ENCODE results near the gene APLF.
"Not testable (repeated sequence)": the region's sequence is repeated elsewhere in the genome, so short reads cannot be mapped to it uniquely, and the experiment has no call there.

APLF gene

DNA sequence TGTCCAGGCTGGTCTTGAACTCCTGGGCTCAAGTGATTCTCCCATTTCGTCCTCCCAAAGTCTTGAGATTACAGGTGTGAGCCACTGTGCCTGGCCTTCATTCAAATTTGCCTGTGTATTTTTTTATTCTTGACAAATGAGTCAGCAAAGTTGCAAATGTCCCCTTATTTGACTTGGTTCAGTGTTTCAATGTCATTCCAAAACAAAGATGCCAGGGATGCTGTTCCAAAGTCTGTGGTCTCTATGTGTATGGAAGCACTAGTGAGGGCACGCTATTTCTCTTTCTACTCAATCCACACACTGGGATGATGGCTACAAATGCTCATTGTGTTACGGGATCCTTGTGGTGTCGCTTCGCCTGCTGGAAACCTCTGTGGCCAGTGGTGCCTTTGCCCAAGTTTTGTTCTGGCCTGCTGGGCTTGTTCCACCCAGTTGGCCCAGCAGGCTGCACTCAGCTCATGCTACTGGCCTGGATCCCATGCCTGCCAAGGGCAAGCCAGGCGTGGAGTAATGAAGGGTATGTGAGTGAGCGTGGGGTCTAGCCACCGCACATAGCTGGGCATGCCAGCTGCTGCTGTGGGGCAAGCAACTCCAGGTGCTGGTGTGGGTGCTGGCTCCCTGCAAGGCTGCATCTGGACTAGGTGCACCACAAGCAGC, 35.9 kb upstream of the APLF start:
- no peaks in the 10 kb centered on the region; the same call in 1 of the 2 replicates for H3K27me3 ChIP-seq (ENCODE audit: low read depth)
- no peaks in the 10 kb centered on the region for H3K4me1 ChIP-seq
- DNase-seq (ENCODE audit: low spot score in 2 of 2) = no peak
- H3K9me3 ChIP-seq = no peaks in the 10 kb centered on the region
- no peak overlapping the region for H3K4me3 ChIP-seq
- in situ Hi-C loops (cut with MboI; ENCODE audit: low sequenced_read_pairs) = loop anchor here (25.0 kb wide), 1 partner anchor 319 kb away; no protein-coding TSS in a partner anchor
- no peaks in the 10 kb centered on the region for H3K36me3 ChIP-seq (replicated peaks)

DNA sequence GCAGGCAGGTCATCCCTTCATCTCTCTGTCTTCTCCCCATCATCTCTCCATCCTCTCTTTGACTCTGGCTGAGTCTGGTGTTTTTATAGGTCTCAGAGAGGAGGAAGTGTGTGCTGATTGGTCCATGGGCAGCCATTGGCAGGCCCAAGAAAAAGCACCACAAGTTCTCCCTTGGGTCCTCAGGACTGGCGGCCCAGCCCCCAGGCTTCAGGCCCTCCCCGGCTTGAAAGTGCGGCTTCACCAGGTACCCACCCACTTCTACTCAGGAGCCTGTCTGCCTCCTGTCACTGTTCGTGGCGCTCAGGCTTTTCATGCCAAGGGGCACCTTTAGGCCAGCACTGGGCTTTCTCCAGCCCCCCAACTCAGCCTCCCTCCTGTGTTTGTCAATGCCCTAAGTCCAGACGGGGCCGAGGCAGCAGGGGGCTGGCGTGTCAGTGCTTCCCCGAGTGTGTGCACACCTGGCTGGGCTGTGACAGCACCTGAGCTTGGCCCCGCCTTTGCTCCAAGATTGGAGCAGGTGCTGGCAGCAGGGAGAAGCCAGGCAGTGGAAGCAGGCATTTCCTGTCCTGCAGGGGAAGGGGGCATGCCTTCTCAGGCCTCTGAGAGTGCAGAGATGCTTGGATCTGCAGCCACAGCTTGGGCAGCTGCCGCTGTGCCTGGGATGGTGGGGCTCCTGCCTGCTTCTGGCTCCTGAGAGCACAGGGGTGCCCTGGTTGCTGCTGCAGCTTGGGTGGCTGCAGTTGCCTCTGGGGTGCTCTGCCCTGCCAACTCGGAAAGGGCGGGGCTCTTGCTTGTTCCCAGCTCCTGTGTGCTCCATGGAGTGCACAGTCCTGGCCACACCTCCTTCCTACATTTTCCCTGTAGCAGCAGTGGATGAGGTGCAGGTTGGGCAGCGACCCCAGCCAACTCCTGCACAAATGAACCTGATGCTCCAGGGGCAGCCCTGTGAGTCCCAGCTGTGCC, 34.4 kb upstream of the APLF start:
- in situ Hi-C loops (cut with MboI; ENCODE audit: low sequenced_read_pairs) = loop anchor here (25.0 kb wide), 1 partner anchor 321 kb away; no protein-coding TSS in a partner anchor
- DNase-seq (ENCODE audit: low spot score in 2 of 2) = no peak
- Histone ChIP-seq H3K4me3 (no peak overlapping the region), H3K27me3 (ENCODE audit: low read depth) (no peaks in the 10 kb centered on the region; the same call in 1 of the 2 replicates), H3K36me3 (replicated peaks) (no peaks in the 10 kb centered on the region), H3K4me1 (no peaks in the 10 kb centered on the region), H3K9me3 (no peaks in the 10 kb centered on the region)

GRCh38 chr2:68434981-68435380, 32.4 kb upstream of the APLF start:
- Histone ChIP-seq H3K27me3 (ENCODE audit: low read depth) (peaks cover 4% of the 10 kb centered on the region; the same call in 1 of the 2 replicates), H3K4me3 (no peak overlapping the region), H3K9me3 (no peaks in the 10 kb centered on the region), H3K4me1 (no peaks in the 10 kb centered on the region), H3K36me3 (replicated peaks) (no peaks in the 10 kb centered on the region)
- in situ Hi-C loops (cut with MboI; ENCODE audit: low sequenced_read_pairs) = loop anchor here (25.0 kb wide), 1 partner anchor 323 kb away; no protein-coding TSS in a partner anchor
- DNase-seq (ENCODE audit: low spot score in 2 of 2) = no peak

DNA sequence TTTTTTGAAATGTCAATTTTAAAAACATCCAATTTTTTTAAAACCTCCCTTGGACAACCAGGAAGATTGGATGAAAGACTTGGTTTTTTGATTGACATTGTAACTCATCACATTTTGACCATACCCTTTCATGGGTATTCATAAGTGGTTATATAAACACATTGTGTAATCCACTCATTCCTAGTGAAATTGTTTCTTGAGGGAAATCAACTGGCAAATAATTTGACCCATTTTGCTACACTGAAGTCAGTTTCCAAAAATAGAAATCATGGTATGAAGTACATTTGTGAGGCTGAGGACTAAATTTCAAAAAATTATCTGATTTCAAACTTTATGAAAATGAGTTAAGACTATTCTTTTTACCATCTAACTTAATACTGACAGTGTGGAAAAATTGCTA, 31.8 kb upstream of the APLF start:
- Histone ChIP-seq H3K9me3 (no peaks in the 10 kb centered on the region), H3K27me3 (ENCODE audit: low read depth) (peaks cover 4% of the 10 kb centered on the region; the same call in 1 of the 2 replicates), H3K4me1 (no peaks in the 10 kb centered on the region), H3K4me3 (no peak overlapping the region), H3K36me3 (replicated peaks) (no peaks in the 10 kb centered on the region)
- in situ Hi-C loops (cut with MboI; ENCODE audit: low sequenced_read_pairs) = loop anchor here (25.0 kb wide), 1 partner anchor 323 kb away; no protein-coding TSS in a partner anchor
- DNase-seq (ENCODE audit: low spot score in 2 of 2) = no peak

GRCh38 chr2:68436270-68436669, 31.1 kb upstream of the APLF start:
- no peaks in the 10 kb centered on the region for H3K36me3 ChIP-seq (replicated peaks)
- H3K4me3 ChIP-seq = no peak overlapping the region
- no peak for DNase-seq (ENCODE audit: low spot score in 2 of 2)
- in situ Hi-C loops (cut with MboI; ENCODE audit: low sequenced_read_pairs) = loop anchor here (25.0 kb wide), 1 partner anchor 324 kb away; no protein-coding TSS in a partner anchor
- H3K9me3 ChIP-seq = no peaks in the 10 kb centered on the region
- H3K4me1 ChIP-seq = no peaks in the 10 kb centered on the region
- H3K27me3 ChIP-seq (ENCODE audit: low read depth) = peaks cover 4% of the 10 kb centered on the region; the same call in 1 of the 2 replicates

DNA sequence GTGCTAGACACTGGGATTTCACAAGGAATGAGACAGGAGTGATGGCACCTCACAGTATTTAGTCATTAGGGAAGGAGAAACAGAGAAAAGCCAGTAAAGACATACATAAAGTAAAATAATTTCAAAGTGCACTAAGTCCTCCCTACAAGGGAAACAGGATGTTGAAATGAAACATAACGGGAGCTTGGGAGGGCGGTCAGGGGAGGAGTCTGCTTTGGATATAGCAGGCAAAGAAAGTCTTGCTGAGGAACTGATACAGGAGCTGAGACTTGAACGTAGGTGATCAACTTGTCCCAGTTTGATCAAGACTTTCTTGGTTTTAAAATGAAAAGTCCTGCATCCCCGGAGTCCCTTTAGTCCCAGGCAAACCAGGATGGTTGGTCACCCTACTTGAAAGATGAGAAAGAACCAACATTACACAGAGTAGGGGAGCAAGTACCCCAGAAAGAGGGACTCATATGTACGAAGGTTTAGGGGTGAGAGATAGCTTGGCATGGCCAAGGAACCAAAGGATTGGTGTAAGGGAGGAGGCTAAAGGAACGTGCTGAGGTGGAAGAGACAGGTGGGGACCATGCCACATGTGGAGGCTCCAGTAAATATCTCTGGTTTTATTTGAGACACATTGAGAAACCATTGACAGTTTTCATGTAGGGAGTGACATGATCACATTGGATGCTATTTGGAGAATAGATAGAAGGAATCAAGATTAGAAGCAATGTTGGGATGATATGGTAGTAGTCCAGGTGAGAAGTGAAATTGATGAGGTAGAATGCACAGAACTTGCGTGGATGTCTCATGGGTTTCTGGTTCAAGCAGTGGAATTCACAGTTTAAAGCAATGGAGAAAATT, 28.7 kb upstream of the APLF start:
- no peaks in the 10 kb centered on the region for H3K9me3 ChIP-seq
- H3K27me3 ChIP-seq (ENCODE audit: low read depth) = peaks cover 4% of the 10 kb centered on the region; the same call in 1 of the 2 replicates
- H3K4me3 ChIP-seq = no peak overlapping the region
- DNase-seq (ENCODE audit: low spot score in 2 of 2) = no peak
- no peaks in the 10 kb centered on the region for H3K4me1 ChIP-seq
- in situ Hi-C loops (cut with MboI; ENCODE audit: low sequenced_read_pairs) = loop anchor here (25.0 kb wide), 1 partner anchor 326 kb away; no protein-coding TSS in a partner anchor
- no peaks in the 10 kb centered on the region for H3K36me3 ChIP-seq (replicated peaks)

GRCh38 chr2:68441179-68441993, 26.0 kb upstream of the APLF start:
- in situ Hi-C loops (cut with MboI; ENCODE audit: low sequenced_read_pairs) = loop anchor here (25.0 kb wide), 1 partner anchor 329 kb away; no protein-coding TSS in a partner anchor
- no peaks in the 10 kb centered on the region for H3K36me3 ChIP-seq (replicated peaks)
- H3K27me3 ChIP-seq (ENCODE audit: low read depth) = peaks cover 4% of the 10 kb centered on the region; the same call in 1 of the 2 replicates
- DNase-seq (ENCODE audit: low spot score in 2 of 2) = peak; percentile 78 to 86
- H3K9me3 ChIP-seq = no peaks in the 10 kb centered on the region
- H3K4me1 ChIP-seq = no peaks in the 10 kb centered on the region
- no peak overlapping the region for H3K4me3 ChIP-seq

DNA sequence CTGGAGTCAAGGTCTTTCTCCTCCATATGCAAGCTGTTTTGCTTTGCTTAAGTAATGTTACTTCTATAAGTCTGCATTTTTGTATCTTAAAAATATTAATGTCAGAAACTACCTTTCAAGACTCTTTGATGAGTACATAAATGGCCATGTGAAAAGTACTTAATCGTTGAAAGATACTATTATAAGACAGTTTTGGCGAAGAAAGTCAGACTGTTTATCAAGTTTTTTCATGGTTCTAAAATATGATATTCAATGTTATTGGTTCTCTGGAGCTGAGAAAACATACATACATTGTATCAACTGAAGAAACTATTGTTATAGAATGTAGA, 25.4 kb upstream of the APLF start:
- Histone ChIP-seq H3K4me1 (no peaks in the 10 kb centered on the region), H3K4me3 (no peak overlapping the region), H3K9me3 (no peaks in the 10 kb centered on the region), H3K36me3 (replicated peaks) (no peaks in the 10 kb centered on the region), H3K27me3 (ENCODE audit: low read depth) (peaks cover 4% of the 10 kb centered on the region; the same call in 1 of the 2 replicates)
- DNase-seq (ENCODE audit: low spot score in 2 of 2) = no peak
- in situ Hi-C loops (cut with MboI; ENCODE audit: low sequenced_read_pairs) = loop anchor here (25.0 kb wide), 1 partner anchor 330 kb away; no protein-coding TSS in a partner anchor

- H3K4me1 ChIP-seq; DNase-seq (ENCODE audit: low spot score in 2 of 2); H3K4me3 ChIP-seq; H3K36me3 ChIP-seq (replicated peaks); H3K9me3 ChIP-seq; H3K27me3 ChIP-seq (ENCODE audit: low read depth): not testable (repeated sequence)
- in situ Hi-C loops (cut with MboI; ENCODE audit: low sequenced_read_pairs) = loop anchor here (25.0 kb wide), 1 partner anchor 334 kb away; no protein-coding TSS in a partner anchor
Observed at GRCh38 chr2:68446425-68446824, 21.0 kb upstream of the APLF start.

DNA sequence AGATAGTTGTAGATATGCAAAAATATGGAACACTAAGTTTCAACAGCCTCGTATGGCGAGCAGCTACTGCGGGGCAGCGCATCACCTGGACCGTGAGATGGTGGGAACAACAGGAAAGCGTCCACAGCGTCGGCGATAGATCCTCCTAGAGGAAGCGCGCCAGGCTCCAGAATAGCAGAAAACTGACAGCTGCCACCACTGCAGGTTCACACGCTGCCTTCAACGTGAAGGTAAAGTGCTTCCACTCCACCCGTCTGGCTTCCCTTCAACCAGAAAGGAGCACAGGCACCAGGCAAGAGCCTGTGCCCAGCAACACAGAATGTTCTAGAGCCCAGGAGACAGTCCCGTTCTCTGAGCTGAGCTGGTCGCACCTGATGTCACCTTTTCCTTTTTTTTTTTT, 20.3 kb upstream of the APLF start:
- no peaks in the 10 kb centered on the region for H3K36me3 ChIP-seq (replicated peaks)
- H3K9me3 ChIP-seq = no peaks in the 10 kb centered on the region
- in situ Hi-C loops (cut with MboI; ENCODE audit: low sequenced_read_pairs) = loop anchor here (25.0 kb wide), 1 partner anchor 335 kb away; no protein-coding TSS in a partner anchor
- no peaks in the 10 kb centered on the region for H3K4me1 ChIP-seq
- no peaks in the 10 kb centered on the region for H3K27me3 ChIP-seq (ENCODE audit: low read depth)
- no peak for DNase-seq (ENCODE audit: low spot score in 2 of 2)
- H3K4me3 ChIP-seq = no peak overlapping the region

- in situ Hi-C loops (cut with MboI; ENCODE audit: low sequenced_read_pairs) = loop anchor here (25.0 kb wide), 1 partner anchor 337 kb away; no protein-coding TSS in a partner anchor
- H3K27me3 ChIP-seq (ENCODE audit: low read depth) = no peaks in the 10 kb centered on the region
- no peaks in the 10 kb centered on the region for H3K9me3 ChIP-seq
- DNase-seq (ENCODE audit: low spot score in 2 of 2) = no peak
- no peaks in the 10 kb centered on the region for H3K4me1 ChIP-seq
- H3K4me3 ChIP-seq = no peak overlapping the region
- no peaks in the 10 kb centered on the region for H3K36me3 ChIP-seq (replicated peaks)
Observed at GRCh38 chr2:68448671-68449653, 18.4 kb upstream of the APLF start.

All from HAP-1 (cell line).